Measurements from ENCODE around the gene ARHGEF7.

Gene ARHGEF7

GRCh38 chr13:111161601-111162600 lies 46.8 kb downstream of the ARHGEF7 start:
- no peak for TF ChIP-seq ZFX (IDR thresholded peaks at IDR 0.05; ENCODE audit: borderline replicate concordance)
- TF ChIP-seq CTCF (IDR thresholded peaks at IDR 0.05), result no peak
- no peak overlapping the region for H3K27ac ChIP-seq

DNA sequence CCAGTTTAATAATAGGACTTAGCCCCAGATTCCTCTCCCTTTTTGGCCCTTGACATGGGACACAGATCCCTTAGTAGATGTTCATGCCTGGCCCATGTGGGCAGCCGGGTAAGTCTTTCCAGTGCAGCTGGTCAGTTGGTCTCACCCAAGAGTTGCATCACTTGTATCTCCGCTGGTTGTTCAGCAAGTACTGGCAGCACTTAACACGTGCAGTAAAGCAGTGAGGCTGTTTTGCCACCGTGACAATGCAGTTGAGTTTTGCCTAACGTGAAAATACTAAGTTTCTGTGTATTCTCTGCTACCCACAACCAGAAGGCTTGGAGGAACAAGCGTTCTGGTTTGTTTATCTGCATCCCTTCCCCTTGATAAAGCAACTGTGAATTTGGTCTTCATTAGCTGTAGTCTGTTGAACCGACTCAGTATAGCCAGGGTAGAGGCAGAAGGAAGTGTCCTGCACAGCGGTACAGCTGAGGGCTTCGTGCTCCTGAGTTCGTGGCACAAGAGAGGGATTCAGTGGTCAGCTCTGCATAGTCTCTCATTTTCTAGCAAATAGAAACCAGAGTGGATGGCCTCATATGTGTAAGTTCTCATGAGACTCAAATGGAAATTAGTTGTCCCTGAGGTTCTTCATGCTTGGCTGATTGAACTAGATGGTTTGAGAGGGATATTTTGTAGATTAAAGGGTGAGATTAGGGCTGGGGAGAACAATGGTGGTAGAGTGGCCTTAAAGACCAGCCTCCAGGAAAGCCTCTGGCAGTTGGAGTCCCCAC lies 50.3 kb downstream of the ARHGEF7 start:
- no peak for TF ChIP-seq CTCF (IDR thresholded peaks at IDR 0.05)
- no peak overlapping the region for H3K27ac ChIP-seq

DNA sequence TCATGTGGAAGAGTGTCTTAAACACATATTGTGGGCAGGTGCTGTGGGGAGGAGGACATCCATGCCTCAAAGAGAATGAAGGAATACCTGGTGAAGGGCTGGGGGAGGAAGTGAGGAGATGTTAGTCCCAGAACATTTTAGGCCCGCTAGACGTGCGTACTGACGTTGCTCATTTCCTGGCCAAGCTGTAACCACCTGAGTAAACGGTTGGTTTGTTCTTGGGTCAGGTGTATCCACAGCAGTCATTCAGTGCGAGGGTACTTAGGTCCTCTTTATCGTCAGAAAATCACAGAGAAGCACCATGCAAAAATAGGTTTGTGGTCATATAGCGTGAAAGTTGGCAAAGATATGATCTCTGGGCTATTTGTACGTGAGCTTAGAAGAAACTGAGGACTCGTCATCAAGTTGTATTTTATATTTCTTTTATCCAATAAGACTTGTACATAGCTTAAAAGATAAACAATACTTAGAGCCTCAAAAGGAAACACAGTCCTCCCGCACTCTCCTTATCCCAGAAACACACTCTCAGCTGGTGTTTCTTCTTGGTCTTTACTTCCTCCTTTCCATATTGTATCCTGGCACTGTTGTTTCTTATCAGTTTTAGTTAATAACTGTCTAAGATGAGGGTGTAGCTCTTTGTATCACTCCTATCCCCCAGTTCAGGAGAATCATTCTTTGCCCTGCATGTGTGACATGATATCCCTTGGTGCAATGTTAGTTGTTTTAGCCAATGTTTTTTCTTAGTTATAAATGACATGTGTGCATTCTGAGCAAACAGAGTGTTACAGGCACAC lies 52.0 kb downstream of the ARHGEF7 start:
- TF ChIP-seq CTCF (IDR thresholded peaks at IDR 0.05), result no peak
- no peak for TF ChIP-seq ZFX (IDR thresholded peaks at IDR 0.05; ENCODE audit: borderline replicate concordance)
- H3K27ac ChIP-seq, result no peak overlapping the region

GRCh38 chr13:111168107-111168506 lies 53.0 kb downstream of the ARHGEF7 start:
- TF ChIP-seq CTCF (IDR thresholded peaks at IDR 0.05) (no peak), ZFX (IDR thresholded peaks at IDR 0.05; ENCODE audit: borderline replicate concordance) (no peak)
- no peak overlapping the region for H3K27ac ChIP-seq

- TF ChIP-seq CTCF (IDR thresholded peaks at IDR 0.05), result no peak
- no peak for TF ChIP-seq ZFX (IDR thresholded peaks at IDR 0.05; ENCODE audit: borderline replicate concordance)
- H3K27ac ChIP-seq, result no peak overlapping the region
Measured at GRCh38 chr13:111171112-111171511, 56.0 kb downstream of the ARHGEF7 start.

DNA sequence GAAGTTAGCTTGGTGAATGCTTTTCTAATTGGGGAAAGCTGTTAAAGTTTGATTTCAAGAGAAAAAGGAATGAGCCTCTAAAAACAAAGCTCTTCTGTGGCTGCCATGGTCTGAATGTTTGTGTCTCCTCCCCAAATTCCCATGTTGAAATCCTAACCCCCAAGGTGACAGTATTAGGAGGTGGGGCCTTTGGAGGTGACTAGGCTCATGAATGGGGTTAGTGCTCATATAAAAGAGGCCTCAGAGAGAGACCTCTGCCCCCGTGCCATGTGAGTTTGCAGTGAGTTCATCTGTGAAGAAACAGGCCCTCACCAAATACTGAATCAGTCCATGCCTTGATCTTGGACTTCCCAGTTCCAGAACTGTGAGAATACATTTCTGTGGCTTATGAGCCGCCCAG lies 56.5 kb downstream of the ARHGEF7 start:
- TF ChIP-seq ZFX (IDR thresholded peaks at IDR 0.05; ENCODE audit: borderline replicate concordance), result no peak
- no peak for TF ChIP-seq CTCF (IDR thresholded peaks at IDR 0.05)
- no peak overlapping the region for H3K27ac ChIP-seq
